GM21825 (cell line): ENCODE measurements around the gene FRMD4B.

Source experiments
- ATAC-seq: cut with Tn5 transposase; IDR thresholded peaks from one replicate; pipeline ENCODE4 v1.9.1; 2021; ENCODE audit warnings: mild to moderate bottlenecking, moderate library complexity; ENCODE audit not compliant: unreplicated experiment

Gene FRMD4B

GRCh38 chr3:69180869-69181591 lies 204.9 kb downstream of the FRMD4B start:
- ATAC-seq: no peak

GRCh38 chr3:69179740-69180372 lies 206.0 kb downstream of the FRMD4B start:
- no peak for ATAC-seq

GRCh38 chr3:69178838-69179739 lies 206.8 kb downstream of the FRMD4B start:
- no peak for ATAC-seq

GRCh38 chr3:69178082-69178481 lies 207.8 kb downstream of the FRMD4B start:
- no peak for ATAC-seq

GRCh38 chr3:69174871-69175737 lies 210.8 kb downstream of the FRMD4B start:
- ATAC-seq: no peak

GRCh38 chr3:69174445-69174844 lies 211.4 kb downstream of the FRMD4B start:
- ATAC-seq: no peak

GRCh38 chr3:69172058-69172457 lies 213.8 kb downstream of the FRMD4B start:
- ATAC-seq: no peak

- ATAC-seq: no peak
These were observed 219.4 kb downstream of the FRMD4B start for GRCh38 chr3:69166446-69166845.

GRCh38 chr3:69165744-69166143 lies 220.1 kb downstream of the FRMD4B start:
- no peak for ATAC-seq

- ATAC-seq: no peak
These were observed 221.6 kb downstream of the FRMD4B start for GRCh38 chr3:69164296-69164695.

- no peak for ATAC-seq
These were observed 223.4 kb downstream of the FRMD4B start for GRCh38 chr3:69162308-69162980.

- ATAC-seq: no peak
These were observed 224.1 kb downstream of the FRMD4B start for GRCh38 chr3:69161587-69162307.

- ATAC-seq: no peak
These were observed 225.4 kb downstream of the FRMD4B start for GRCh38 chr3:69160525-69160924.

GRCh38 chr3:69160107-69160506 lies 225.8 kb downstream of the FRMD4B start:
- no peak for ATAC-seq

GRCh38 chr3:69149586-69149985 lies 236.3 kb downstream of the FRMD4B start:
- ATAC-seq: no peak

GRCh38 chr3:69145688-69146087 lies 240.2 kb downstream of the FRMD4B start:
- ATAC-seq: no peak

- no peak for ATAC-seq
These were observed 241.2 kb downstream of the FRMD4B start for GRCh38 chr3:69144631-69145245.

GRCh38 chr3:69143612-69144011 lies 242.3 kb downstream of the FRMD4B start:
- no peak for ATAC-seq
